ENCODE measurements around the gene CPHXL. TPM values are rescaled to one million over a fixed set of nuclear protein-coding genes. Genes with fewer than 3 reads are reported as not detected.

CPHXL gene
- total RNA-seq, 1 donor from 2014 or later = not detected

DNA sequence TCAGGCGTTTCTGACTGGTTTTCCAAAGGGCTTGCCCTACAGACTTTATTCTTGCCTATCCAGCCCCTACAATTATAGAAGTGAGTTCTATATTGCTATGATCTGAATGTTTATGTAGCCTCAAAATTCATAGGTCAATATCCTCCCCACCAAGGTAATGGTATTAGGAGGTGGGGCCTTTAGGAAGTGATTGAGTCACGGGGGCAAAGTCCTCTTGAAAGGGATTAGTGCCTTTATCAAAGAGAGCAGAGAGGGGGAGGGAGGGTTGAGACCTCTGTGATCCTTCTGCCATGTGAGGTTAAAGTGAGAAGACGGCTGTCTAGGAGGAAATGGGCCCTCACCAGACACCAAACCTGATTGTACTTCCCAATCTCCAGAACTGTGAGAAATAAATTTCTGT is 931 bp upstream of the CPHXL start:
- H3K4me1 Mint-ChIP-seq = no peaks in the 10 kb centered on the region
- H3K4me3 Mint-ChIP-seq = no peak overlapping the region
- no peaks in the 10 kb centered on the region for H3K36me3 Mint-ChIP-seq
- H3K27me3 Mint-ChIP-seq (ENCODE audit: low read depth) = no peaks in the 10 kb centered on the region
- peaks cover 13% of the 10 kb centered on the region for H3K9me3 Mint-ChIP-seq
- TF ChIP-seq, protein P1, sequence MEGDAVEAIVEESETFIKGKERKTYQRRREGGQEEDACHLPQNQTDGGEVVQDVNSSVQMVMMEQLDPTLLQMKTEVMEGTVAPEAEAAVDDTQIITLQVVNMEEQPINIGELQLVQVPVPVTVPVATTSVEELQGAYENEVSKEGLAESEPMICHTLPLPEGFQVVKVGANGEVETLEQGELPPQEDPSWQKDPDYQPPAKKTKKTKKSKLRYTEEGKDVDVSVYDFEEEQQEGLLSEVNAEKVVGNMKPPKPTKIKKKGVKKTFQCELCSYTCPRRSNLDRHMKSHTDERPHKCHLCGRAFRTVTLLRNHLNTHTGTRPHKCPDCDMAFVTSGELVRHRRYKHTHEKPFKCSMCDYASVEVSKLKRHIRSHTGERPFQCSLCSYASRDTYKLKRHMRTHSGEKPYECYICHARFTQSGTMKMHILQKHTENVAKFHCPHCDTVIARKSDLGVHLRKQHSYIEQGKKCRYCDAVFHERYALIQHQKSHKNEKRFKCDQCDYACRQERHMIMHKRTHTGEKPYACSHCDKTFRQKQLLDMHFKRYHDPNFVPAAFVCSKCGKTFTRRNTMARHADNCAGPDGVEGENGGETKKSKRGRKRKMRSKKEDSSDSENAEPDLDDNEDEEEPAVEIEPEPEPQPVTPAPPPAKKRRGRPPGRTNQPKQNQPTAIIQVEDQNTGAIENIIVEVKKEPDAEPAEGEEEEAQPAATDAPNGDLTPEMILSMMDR (IDR thresholded peaks at IDR 0.05; ENCODE audit: unreplicated experiment) = no peak
- no peak for DNase-seq (ENCODE audit: low spot score in 2 of 2, unreplicated experiment in 2 of 2)
- no peak overlapping the region for H3K27ac Mint-ChIP-seq

DNA sequence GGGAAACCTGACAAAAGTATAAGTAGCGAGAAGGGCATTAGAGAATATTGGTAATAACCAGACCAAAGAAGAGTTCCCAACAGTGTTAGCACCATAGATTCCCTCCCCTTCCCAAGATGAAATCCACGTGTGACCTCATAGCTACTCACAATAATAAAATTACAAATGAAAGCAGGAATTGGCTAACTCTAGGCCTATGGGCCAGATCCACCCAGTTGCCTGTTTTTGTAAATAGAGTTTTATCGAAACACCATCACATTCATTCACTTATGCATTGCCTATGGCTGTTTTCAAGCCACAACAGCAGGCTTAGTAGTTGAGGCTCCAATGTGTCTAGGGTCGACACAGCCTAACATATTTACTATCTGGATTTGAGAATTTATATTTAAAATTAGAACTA is 7.8 kb downstream of the CPHXL start:
- Mint-ChIP-seq H3K4me1 (no peaks in the 10 kb centered on the region), H3K27ac (no peak overlapping the region), H3K4me3 (no peak overlapping the region), H3K9me3 (peaks cover 47% of the 10 kb centered on the region), H3K27me3 (ENCODE audit: low read depth) (no peaks in the 10 kb centered on the region), H3K36me3 (no peaks in the 10 kb centered on the region)
- TF ChIP-seq, protein P1 (IDR thresholded peaks at IDR 0.05; ENCODE audit: unreplicated experiment) = no peak
- no peak for DNase-seq (ENCODE audit: low spot score in 2 of 2, unreplicated experiment in 2 of 2)

GRCh38 chr16:75714661-75715060 is 11.6 kb downstream of the CPHXL start:
- no peak overlapping the region for H3K4me3 Mint-ChIP-seq
- no peaks in the 10 kb centered on the region for H3K27me3 Mint-ChIP-seq (ENCODE audit: low read depth)
- H3K4me1 Mint-ChIP-seq = no peaks in the 10 kb centered on the region
- no peak overlapping the region for H3K27ac Mint-ChIP-seq
- H3K36me3 Mint-ChIP-seq = peaks cover 1% of the 10 kb centered on the region
- H3K9me3 Mint-ChIP-seq = peaks cover 48% of the 10 kb centered on the region
- DNase-seq (ENCODE audit: low spot score in 2 of 2, unreplicated experiment in 2 of 2) = no peak
- TF ChIP-seq, protein P1 (IDR thresholded peaks at IDR 0.05; ENCODE audit: unreplicated experiment) = no peak

- Mint-ChIP-seq H3K9me3 (peaks cover 58% of the 10 kb centered on the region), H3K27ac (no peak overlapping the region), H3K4me1 (no peaks in the 10 kb centered on the region), H3K4me3 (no peak overlapping the region), H3K27me3 (ENCODE audit: low read depth) (no peaks in the 10 kb centered on the region), H3K36me3 (peaks cover 1% of the 10 kb centered on the region)
- no peak for DNase-seq (ENCODE audit: low spot score in 2 of 2, unreplicated experiment in 2 of 2)
- TF ChIP-seq, protein P1 (IDR thresholded peaks at IDR 0.05; ENCODE audit: unreplicated experiment) = no peak
Measured at GRCh38 chr16:75710344-75710743, 15.9 kb downstream of the CPHXL start.

GRCh38 chr16:75703306-75703705 is 23.0 kb downstream of the CPHXL start:
- no peak for DNase-seq (ENCODE audit: low spot score in 2 of 2, unreplicated experiment in 2 of 2)
- Mint-ChIP-seq H3K36me3 (no peaks in the 10 kb centered on the region), H3K27me3 (ENCODE audit: low read depth) (no peaks in the 10 kb centered on the region), H3K9me3 (peaks cover 20% of the 10 kb centered on the region), H3K4me1 (no peaks in the 10 kb centered on the region), H3K4me3 (no peak overlapping the region), H3K27ac (no peak overlapping the region)
- TF ChIP-seq, protein P1 (IDR thresholded peaks at IDR 0.05; ENCODE audit: unreplicated experiment) = no peak

DNA sequence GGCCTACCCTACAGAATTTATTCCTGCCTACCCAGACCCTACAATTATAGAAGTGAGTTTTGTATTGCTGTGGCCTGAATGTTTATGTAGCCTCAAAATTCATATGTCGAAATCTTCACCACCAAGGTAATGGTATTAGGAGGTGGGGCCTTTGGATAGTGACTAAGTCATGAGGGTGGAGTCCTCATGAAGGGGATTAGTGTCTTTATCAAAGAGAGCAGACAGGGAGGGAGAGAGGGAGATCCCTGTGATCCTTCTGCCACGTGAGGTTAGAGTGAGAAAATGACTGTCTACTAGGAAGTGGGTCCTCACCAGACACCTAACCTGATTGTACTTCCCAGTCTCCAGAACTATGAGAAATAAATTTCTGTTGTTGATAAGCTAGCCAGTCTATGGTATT is 24.0 kb downstream of the CPHXL start:
- H3K9me3 Mint-ChIP-seq = peaks cover 12% of the 10 kb centered on the region
- TF ChIP-seq, protein P1 (IDR thresholded peaks at IDR 0.05; ENCODE audit: unreplicated experiment) = no peak
- no peak overlapping the region for H3K4me3 Mint-ChIP-seq
- H3K4me1 Mint-ChIP-seq = no peaks in the 10 kb centered on the region
- DNase-seq (ENCODE audit: low spot score in 2 of 2, unreplicated experiment in 2 of 2) = no peak
- no peaks in the 10 kb centered on the region for H3K27me3 Mint-ChIP-seq (ENCODE audit: low read depth)
- H3K36me3 Mint-ChIP-seq = no peaks in the 10 kb centered on the region
- H3K27ac Mint-ChIP-seq = no peak overlapping the region

Data from mesothelial cell of epicardium (in vitro differentiated cells).